NCI-H82 treated with DMSO at 0.1 percent for 48 hours (cell line): ENCODE data around the gene GPC5.
"Not testable (repeated sequence)": the region's sequence is repeated elsewhere in the genome, so short reads cannot be mapped to it uniquely, and the experiment has no call there.

Experiments
- DNase-seq: peaks from one replicate; lab custom pipeline; 2025; ENCODE audit not compliant: unreplicated experiment; lab: John Stamatoyannopoulos, UW

Gene GPC5

GRCh38 chr13:92694047-92694446 lies 1295.6 kb downstream of the GPC5 start:
- DNase-seq, result no peak

GRCh38 chr13:92695827-92696226 lies 1297.4 kb downstream of the GPC5 start:
- DNase-seq, result not testable (repeated sequence)

- DNase-seq, result no peak
Measured at GRCh38 chr13:92716749-92717148, 1318.3 kb downstream of the GPC5 start.

GRCh38 chr13:92717857-92718256 lies 1319.4 kb downstream of the GPC5 start:
- DNase-seq, result no peak

- DNase-seq, result no peak
Measured at GRCh38 chr13:92719868-92720267, 1321.4 kb downstream of the GPC5 start.

- DNase-seq, result no peak
Measured at GRCh38 chr13:92721620-92722019, 1323.2 kb downstream of the GPC5 start.

- DNase-seq, result no peak
Measured at GRCh38 chr13:92727118-92727517, 1328.7 kb downstream of the GPC5 start.

- no peak for DNase-seq
Measured at GRCh38 chr13:92734068-92734467, 1335.6 kb downstream of the GPC5 start.

- no peak for DNase-seq
Measured at GRCh38 chr13:92734545-92734944, 1336.1 kb downstream of the GPC5 start.

- no peak for DNase-seq
Measured at GRCh38 chr13:92735909-92736308, 1337.5 kb downstream of the GPC5 start.

GRCh38 chr13:92739306-92739818 lies 1340.9 kb downstream of the GPC5 start:
- no peak for DNase-seq

GRCh38 chr13:92743992-92744391 lies 1345.6 kb downstream of the GPC5 start:
- no peak for DNase-seq

GRCh38 chr13:92745258-92745657 lies 1346.8 kb downstream of the GPC5 start:
- DNase-seq, result peak; percentile 23

GRCh38 chr13:92752705-92753104 lies 1354.3 kb downstream of the GPC5 start:
- DNase-seq, result not testable (repeated sequence)

GRCh38 chr13:92761710-92762109 lies 1363.3 kb downstream of the GPC5 start:
- DNase-seq, result no peak

GRCh38 chr13:92767468-92767867 lies 1369.0 kb downstream of the GPC5 start:
- no peak for DNase-seq

GRCh38 chr13:92768602-92769001 lies 1370.2 kb downstream of the GPC5 start:
- no peak for DNase-seq

- no peak for DNase-seq
Measured at GRCh38 chr13:92769046-92769445, 1370.6 kb downstream of the GPC5 start.

GRCh38 chr13:92775658-92776057 lies 1377.2 kb downstream of the GPC5 start:
- no peak for DNase-seq

- DNase-seq, result no peak
Measured at GRCh38 chr13:92781965-92782690, 1383.7 kb downstream of the GPC5 start.

- no peak for DNase-seq
Measured at GRCh38 chr13:92802776-92803175, 1404.4 kb downstream of the GPC5 start.

GRCh38 chr13:92804346-92804745 lies 1405.9 kb downstream of the GPC5 start:
- no peak for DNase-seq

- no peak for DNase-seq
Measured at GRCh38 chr13:92804926-92805325, 1406.5 kb downstream of the GPC5 start.
